ENCODE results near the gene NGB. TPM values are rescaled to one million over a fixed set of nuclear protein-coding genes. Genes with fewer than 3 reads are reported as not detected.

The NGB gene
- total and polyA plus RNA-seq, 2 donors (not counting 1 experiment from before 2014, with no cell fraction given), result not detected

GRCh38 chr14:77275601-77276017, 4.6 kb upstream of the NGB start:
- intact Hi-C loops (cut with micrococcal nuclease), result no loop called here
- DNase-seq (no peak), ATAC-seq (ENCODE audit: low read depth) (no peak)
- H3K4me1 ChIP-seq (ENCODE audit: control insufficient read depth in 2 of 2, insufficient read depth in 2 of 2, low read length in 2 of 2), result peaks cover 0 to 6% of the 10 kb centered on the region in 2 donors
- Mint-ChIP-seq H3K27ac (no peak overlapping the region), H3K27me3 (peaks cover 14% of the 10 kb centered on the region), H3K4me1 (peaks cover 6% of the 10 kb centered on the region), H3K4me3 (no peak overlapping the region), H3K9me3 (ENCODE audit: insufficient read depth) (no peaks in the 10 kb centered on the region)
- no CpG with 5 or more reads among the region's 8 CpGs for WGBS (ENCODE audit: insufficient coverage)
- CTCF ChIA-PET, result interaction anchor here (0.6 kb wide), 1 partner anchor 232 kb away, joined by 3 read pairs; no protein-coding TSS in a partner anchor
- no peak overlapping the region for H3K27ac ChIP-seq (ENCODE audit: low read length in 2 of 2)
- H3K4me2 ChIP-seq (replicated peaks; ENCODE audit: low read depth, low read length, poor library complexity, severe bottlenecking), result no peak overlapping the region
- no peak overlapping the region for H3K9ac ChIP-seq (ENCODE audit: low read length)
- no peak overlapping the region for H2AFZ ChIP-seq (ENCODE audit: insufficient read depth, low read depth, low read length, poor library complexity, severe bottlenecking)
- no peaks in the 10 kb centered on the region for H3K79me2 ChIP-seq (ENCODE audit: control insufficient read depth, insufficient read depth, low read length)
- TF ChIP-seq EZH2 (IDR thresholded peaks at IDR 0.05; ENCODE audit: borderline replicate concordance, insufficient read depth, low read depth, low read length, poor library complexity, severe bottlenecking), result no peak
- peaks cover 2 to 3% of the 10 kb centered on the region in 2 experiments for H3K36me3 ChIP-seq (replicated peaks in 1 of 2; ENCODE audit: control extremely low read depth in 1 of 2, control insufficient read depth in 1 of 2, extremely low read depth in 1 of 2, insufficient read depth in 2 of 2, low read length in 1 of 2)
- POLR2A ChIA-PET, result no interaction called here
- no peak overlapping the region for H3K4me3 ChIP-seq (ENCODE audit: control extremely low read depth in 1 of 5, extremely low read depth in 1 of 5, insufficient read depth in 1 of 5, low read depth in 2 of 5, low read length in 4 of 5)
- H4K20me1 ChIP-seq (ENCODE audit: control insufficient read depth, insufficient read depth, low read length, poor library complexity, severe bottlenecking), result no peaks in the 10 kb centered on the region
- H3K27me3 ChIP-seq (replicated peaks in 1 of 4; ENCODE audit: control extremely low read depth in 1 of 4, control insufficient read depth in 3 of 4, insufficient read depth in 4 of 4, low read length in 3 of 4), result peaks cover 0 to 14% (median 3%) of the 10 kb centered on the region in 4 experiments
- no peaks in the 10 kb centered on the region for H3K9me3 ChIP-seq (ENCODE audit: control extremely low read depth in 1 of 3, control insufficient read depth in 2 of 3, insufficient read depth in 1 of 3, low read length in 2 of 3)

- ATAC-seq (ENCODE audit: low read depth) (no peak), DNase-seq (no peak)
- Histone ChIP-seq H3K36me3 (replicated peaks in 1 of 2; ENCODE audit: control extremely low read depth in 1 of 2, control insufficient read depth in 1 of 2, extremely low read depth in 1 of 2, insufficient read depth in 2 of 2, low read length in 1 of 2) (peaks cover 2 to 3% of the 10 kb centered on the region in 2 experiments), H3K4me3 (ENCODE audit: control extremely low read depth in 1 of 5, extremely low read depth in 1 of 5, insufficient read depth in 1 of 5, low read depth in 2 of 5, low read length in 4 of 5) (no peak overlapping the region), H3K27me3 (replicated peaks in 1 of 4; ENCODE audit: control extremely low read depth in 1 of 4, control insufficient read depth in 3 of 4, insufficient read depth in 4 of 4, low read length in 3 of 4) (peaks cover 0 to 17% (median 3%) of the 10 kb centered on the region in 4 experiments), H3K4me1 (ENCODE audit: control insufficient read depth in 2 of 2, insufficient read depth in 2 of 2, low read length in 2 of 2) (peaks cover 0 to 10% of the 10 kb centered on the region in 2 donors), H3K79me2 (ENCODE audit: control insufficient read depth, insufficient read depth, low read length) (no peaks in the 10 kb centered on the region), H3K27ac (ENCODE audit: low read length in 2 of 2) (no peak overlapping the region), H3K9ac (ENCODE audit: low read length) (no peak overlapping the region), H3K4me2 (replicated peaks; ENCODE audit: low read depth, low read length, poor library complexity, severe bottlenecking) (no peak overlapping the region), H3K9me3 (ENCODE audit: control extremely low read depth in 1 of 3, control insufficient read depth in 2 of 3, insufficient read depth in 1 of 3, low read length in 2 of 3) (no peaks in the 10 kb centered on the region), H4K20me1 (ENCODE audit: control insufficient read depth, insufficient read depth, low read length, poor library complexity, severe bottlenecking) (no peaks in the 10 kb centered on the region), H2AFZ (ENCODE audit: insufficient read depth, low read depth, low read length, poor library complexity, severe bottlenecking) (no peak overlapping the region)
- Mint-ChIP-seq H3K27me3 (peaks cover 15% of the 10 kb centered on the region), H3K4me1 (peaks cover 6% of the 10 kb centered on the region), H3K9me3 (ENCODE audit: insufficient read depth) (no peaks in the 10 kb centered on the region), H3K27ac (no peak overlapping the region), H3K4me3 (no peak overlapping the region)
- intact Hi-C loops (cut with micrococcal nuclease), result no loop called here
- TF ChIP-seq CTCF (IDR thresholded peaks at IDR 0.05), result no peak
- no peak for TF ChIP-seq EZH2 (IDR thresholded peaks at IDR 0.05; ENCODE audit: borderline replicate concordance, insufficient read depth, low read depth, low read length, poor library complexity, severe bottlenecking)
- 83% methylated on average over 2 of the region's 5 CpGs for WGBS (ENCODE audit: insufficient coverage)
- CTCF ChIA-PET, result no interaction called here
- POLR2A ChIA-PET, result no interaction called here
Observed at GRCh38 chr14:77275041-77275580, 4.1 kb upstream of the NGB start.

All from B cell (primary cell).